ENCODE measurements around the gene KANSL3. TPM values are rescaled to one million over a fixed set of nuclear protein-coding genes. Genes with fewer than 3 reads are reported as not detected.

Gene KANSL3
- total RNA-seq, 1 donor from 2014 or later: 32.5 TPM

GRCh38 chr2:96683972-96684820 lies 46.1 kb upstream of the KANSL3 start:
- Mint-ChIP-seq H3K27ac (ENCODE audit: unreplicated experiment) (no peak overlapping the region), H3K4me3 (ENCODE audit: unreplicated experiment) (no peak overlapping the region), H3K36me3 (ENCODE audit: unreplicated experiment) (no peaks in the 10 kb centered on the region), H3K4me1 (ENCODE audit: low read depth, unreplicated experiment) (no peaks in the 10 kb centered on the region), H3K9me3 (ENCODE audit: unreplicated experiment) (no peaks in the 10 kb centered on the region), H3K27me3 (ENCODE audit: unreplicated experiment) (peaks cover 3% of the 10 kb centered on the region)
- DNase-seq: no peak
- TF ChIP-seq CTCF (IDR thresholded peaks at IDR 0.05; ENCODE audit: partially characterized antibody, unreplicated experiment): no peak

GRCh38 chr2:96683307-96683706 lies 45.2 kb upstream of the KANSL3 start:
- DNase-seq: no peak
- H3K4me3 Mint-ChIP-seq (ENCODE audit: unreplicated experiment): no peak overlapping the region
- no peak overlapping the region for H3K27ac Mint-ChIP-seq (ENCODE audit: unreplicated experiment)
- no peak for TF ChIP-seq CTCF (IDR thresholded peaks at IDR 0.05; ENCODE audit: partially characterized antibody, unreplicated experiment)
- H3K4me1 Mint-ChIP-seq (ENCODE audit: low read depth, unreplicated experiment): no peaks in the 10 kb centered on the region
- no peaks in the 10 kb centered on the region for H3K36me3 Mint-ChIP-seq (ENCODE audit: unreplicated experiment)
- peaks cover 2% of the 10 kb centered on the region for H3K27me3 Mint-ChIP-seq (ENCODE audit: unreplicated experiment)
- no peaks in the 10 kb centered on the region for H3K9me3 Mint-ChIP-seq (ENCODE audit: unreplicated experiment)

GRCh38 chr2:96681540-96681939 lies 43.4 kb upstream of the KANSL3 start:
- H3K9me3 Mint-ChIP-seq (ENCODE audit: unreplicated experiment): no peaks in the 10 kb centered on the region
- H3K27ac Mint-ChIP-seq (ENCODE audit: unreplicated experiment): no peak overlapping the region
- no peak overlapping the region for H3K4me3 Mint-ChIP-seq (ENCODE audit: unreplicated experiment)
- no peaks in the 10 kb centered on the region for H3K27me3 Mint-ChIP-seq (ENCODE audit: unreplicated experiment)
- H3K36me3 Mint-ChIP-seq (ENCODE audit: unreplicated experiment): no peaks in the 10 kb centered on the region
- no peak for DNase-seq
- no peak for TF ChIP-seq CTCF (IDR thresholded peaks at IDR 0.05; ENCODE audit: partially characterized antibody, unreplicated experiment)
- H3K4me1 Mint-ChIP-seq (ENCODE audit: low read depth, unreplicated experiment): no peaks in the 10 kb centered on the region

- Mint-ChIP-seq H3K27ac (ENCODE audit: unreplicated experiment) (no peak overlapping the region), H3K9me3 (ENCODE audit: unreplicated experiment) (no peaks in the 10 kb centered on the region), H3K36me3 (ENCODE audit: unreplicated experiment) (no peaks in the 10 kb centered on the region), H3K27me3 (ENCODE audit: unreplicated experiment) (no peaks in the 10 kb centered on the region), H3K4me3 (ENCODE audit: unreplicated experiment) (no peak overlapping the region), H3K4me1 (ENCODE audit: low read depth, unreplicated experiment) (no peaks in the 10 kb centered on the region)
- no peak for DNase-seq
- TF ChIP-seq CTCF (IDR thresholded peaks at IDR 0.05; ENCODE audit: partially characterized antibody, unreplicated experiment): no peak
Observed at GRCh38 chr2:96680561-96681141, 42.5 kb upstream of the KANSL3 start.

GRCh38 chr2:96679848-96680247 lies 41.7 kb upstream of the KANSL3 start:
- no peaks in the 10 kb centered on the region for H3K27me3 Mint-ChIP-seq (ENCODE audit: unreplicated experiment)
- no peak overlapping the region for H3K4me3 Mint-ChIP-seq (ENCODE audit: unreplicated experiment)
- no peaks in the 10 kb centered on the region for H3K4me1 Mint-ChIP-seq (ENCODE audit: low read depth, unreplicated experiment)
- no peak for TF ChIP-seq CTCF (IDR thresholded peaks at IDR 0.05; ENCODE audit: partially characterized antibody, unreplicated experiment)
- no peak overlapping the region for H3K27ac Mint-ChIP-seq (ENCODE audit: unreplicated experiment)
- no peaks in the 10 kb centered on the region for H3K36me3 Mint-ChIP-seq (ENCODE audit: unreplicated experiment)
- no peak for DNase-seq
- peaks cover under 1% of the 10 kb centered on the region for H3K9me3 Mint-ChIP-seq (ENCODE audit: unreplicated experiment)
